HG02840 (cell line): Measurements from ENCODE around the gene KCNV2.

Experiments used
- ATAC-seq: cut with Tn5 transposase; IDR thresholded peaks from one replicate; pipeline ENCODE4 v1.9.1; 2021; ENCODE audit warnings: mild to moderate bottlenecking, moderate library complexity, moderate number of reproducible peaks; ENCODE audit not compliant: unreplicated experiment, low FRiP score

Gene KCNV2

GRCh38 chr9:2718698-2719033, 1.4 kb downstream of the KCNV2 start:
- ATAC-seq, result no peak

GRCh38 chr9:2720179-2720654, 2.9 kb downstream of the KCNV2 start:
- ATAC-seq, result no peak

GRCh38 chr9:2722715-2723114, 5.4 kb downstream of the KCNV2 start:
- no peak for ATAC-seq

DNA sequence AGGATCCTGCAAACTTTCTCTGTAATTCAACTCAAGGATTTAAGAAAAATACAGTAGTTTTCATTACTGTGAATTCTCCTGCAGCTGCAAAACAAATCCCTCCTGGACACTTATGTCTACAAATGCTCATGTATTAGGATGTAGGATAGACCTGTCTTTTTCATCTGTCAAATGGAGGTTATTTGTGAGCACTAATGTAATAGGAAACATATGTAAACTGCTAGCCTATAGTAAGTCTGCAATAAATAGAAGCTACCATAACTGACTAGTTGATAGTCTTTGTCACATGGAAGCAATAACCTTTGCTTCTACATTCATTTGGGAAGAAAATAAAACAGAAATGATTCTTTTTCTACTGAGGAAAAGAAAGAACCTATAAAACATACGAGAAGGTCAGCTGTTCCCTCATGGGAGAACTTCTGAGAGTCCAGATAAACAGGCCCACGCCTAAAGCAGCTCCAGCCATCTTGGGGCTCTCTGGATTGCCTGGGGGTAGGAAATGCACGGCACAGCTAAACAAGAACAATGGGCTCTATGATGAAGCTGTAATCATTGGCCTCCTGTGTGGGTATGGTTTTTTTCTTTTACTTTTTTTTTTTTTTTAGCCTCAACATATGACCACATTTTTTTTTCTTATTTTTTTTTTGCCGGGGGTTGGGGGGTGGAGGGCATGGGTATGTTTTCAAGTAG, 6.2 kb downstream of the KCNV2 start:
- no peak for ATAC-seq

DNA sequence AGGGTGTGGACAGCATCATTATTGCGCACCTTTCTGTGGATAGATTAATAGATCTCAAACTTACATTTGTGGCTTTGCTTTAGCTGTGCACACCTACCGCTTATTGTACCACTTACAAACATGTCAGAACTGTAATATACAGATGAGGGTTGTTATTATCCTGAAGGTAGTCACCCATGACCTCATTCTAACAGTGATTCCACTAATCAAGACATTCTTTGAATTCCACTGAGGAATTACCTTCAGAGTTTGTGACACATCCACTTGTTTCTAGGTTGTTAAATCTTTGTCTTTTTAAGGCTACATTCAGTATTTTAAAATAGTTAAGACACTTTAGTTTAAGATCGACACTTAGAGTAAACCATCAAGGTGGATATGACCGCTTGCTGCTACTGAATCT, 7.8 kb downstream of the KCNV2 start:
- no peak for ATAC-seq

DNA sequence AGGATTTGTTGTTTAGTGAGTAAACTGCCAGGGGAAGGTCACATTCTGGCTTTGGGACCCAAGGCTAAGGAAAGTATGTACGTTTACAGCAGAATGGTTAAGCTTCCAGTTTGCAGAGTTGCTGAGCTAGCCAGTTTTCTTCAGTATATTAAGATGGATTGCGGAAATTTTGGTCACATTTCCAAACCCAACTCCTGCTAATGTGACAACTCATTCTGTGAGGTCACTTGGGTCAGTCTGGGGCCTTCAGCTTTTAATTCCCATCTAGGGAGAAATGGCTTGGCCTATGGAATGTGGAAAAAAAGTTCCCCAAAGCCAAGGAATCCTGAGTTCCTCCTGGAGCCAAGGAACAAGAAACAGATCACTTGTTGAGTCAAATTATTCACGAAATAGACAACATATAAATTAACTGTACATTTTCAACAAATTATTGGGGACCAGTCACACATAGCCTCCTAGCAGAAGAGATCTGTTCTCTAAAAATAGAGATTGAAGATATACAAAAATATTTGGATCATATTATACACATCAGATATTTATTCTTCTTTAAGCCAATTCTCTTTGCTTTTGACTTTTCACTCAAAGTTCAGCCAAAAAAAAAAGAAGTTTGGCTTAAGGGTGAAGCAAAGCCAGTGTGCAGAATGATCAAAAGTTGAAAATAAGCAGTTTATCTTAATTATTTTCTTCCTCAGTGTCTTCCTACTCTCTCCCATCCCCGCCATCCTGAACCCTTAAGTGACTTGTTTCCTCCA, 8.8 kb downstream of the KCNV2 start:
- ATAC-seq, result no peak

GRCh38 chr9:2726650-2727340, 9.5 kb downstream of the KCNV2 start:
- ATAC-seq, result no peak

- no peak for ATAC-seq
These were observed 10.1 kb downstream of the KCNV2 start for GRCh38 chr9:2727374-2727773.

DNA sequence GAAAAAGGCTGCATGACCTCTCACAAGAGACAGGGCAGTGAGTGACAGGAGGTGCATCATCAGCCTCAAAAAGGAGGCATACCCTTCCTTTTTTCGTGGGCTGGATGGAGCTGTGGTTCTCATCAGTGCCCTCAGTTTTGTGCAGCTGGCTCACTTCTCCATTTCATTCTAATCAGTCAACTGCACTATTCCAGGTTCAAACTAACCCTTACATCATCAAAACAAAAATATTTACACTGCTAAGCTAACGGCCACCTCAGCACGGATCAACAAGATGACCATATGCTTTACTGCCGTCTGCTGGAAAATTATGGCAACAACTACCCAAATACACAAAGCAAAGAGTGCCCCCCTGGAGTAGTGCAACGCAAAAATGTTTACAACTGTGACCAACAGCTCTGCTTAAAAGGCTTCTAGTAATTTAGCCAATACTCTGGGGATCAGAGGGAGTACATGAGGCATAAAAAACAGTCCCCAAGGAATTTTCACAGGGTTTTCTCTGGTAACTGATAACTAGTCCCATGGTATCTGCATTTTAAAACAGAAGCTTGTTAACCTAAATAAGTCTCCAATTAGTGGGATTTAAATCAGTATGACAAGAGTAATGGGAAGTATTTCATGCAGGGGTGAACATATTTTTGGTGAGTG, 10.8 kb downstream of the KCNV2 start:
- ATAC-seq, result no peak

- no peak for ATAC-seq
These were observed 11.7 kb downstream of the KCNV2 start for GRCh38 chr9:2729003-2729402.

GRCh38 chr9:2729721-2730120, 12.4 kb downstream of the KCNV2 start:
- no peak for ATAC-seq

DNA sequence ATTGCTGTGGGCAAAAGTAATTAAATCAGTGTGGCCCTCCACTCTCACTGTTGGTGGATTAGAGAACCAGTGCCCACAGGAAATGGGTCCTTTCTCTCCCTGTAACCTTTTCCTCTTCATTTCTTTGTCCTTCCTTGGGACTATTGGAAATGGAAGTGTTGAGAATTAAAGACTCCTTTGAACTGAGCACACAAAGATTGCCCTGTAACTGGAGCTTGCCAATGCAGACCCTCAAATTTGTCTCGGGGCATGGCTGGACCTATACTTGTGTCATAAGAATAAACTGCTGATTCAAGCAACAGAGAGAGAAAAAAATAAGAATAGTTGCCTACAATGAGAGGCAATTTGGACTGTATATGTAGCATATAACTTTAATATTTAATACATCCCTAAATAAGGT, 13.7 kb downstream of the KCNV2 start:
- ATAC-seq, result no peak

DNA sequence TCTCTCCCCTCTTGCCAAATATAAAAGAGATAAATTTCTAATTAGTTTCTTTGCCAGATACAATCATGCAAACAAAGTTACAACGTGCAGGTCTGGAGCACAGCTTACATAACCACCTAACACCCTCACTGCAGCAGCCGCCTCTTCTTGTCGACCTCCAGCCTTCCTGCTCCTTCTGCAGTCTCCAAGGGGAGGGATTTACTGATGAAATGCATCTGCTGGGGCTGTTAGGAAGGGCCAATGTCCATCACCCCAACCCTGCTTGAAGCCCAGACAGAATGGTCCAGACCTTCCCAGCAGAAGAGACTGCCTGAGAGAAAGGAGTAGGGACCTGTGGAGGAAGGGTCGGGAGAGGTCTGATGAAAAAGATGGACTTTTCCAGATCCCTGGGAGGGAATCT, 15.2 kb downstream of the KCNV2 start:
- ATAC-seq, result no peak

DNA sequence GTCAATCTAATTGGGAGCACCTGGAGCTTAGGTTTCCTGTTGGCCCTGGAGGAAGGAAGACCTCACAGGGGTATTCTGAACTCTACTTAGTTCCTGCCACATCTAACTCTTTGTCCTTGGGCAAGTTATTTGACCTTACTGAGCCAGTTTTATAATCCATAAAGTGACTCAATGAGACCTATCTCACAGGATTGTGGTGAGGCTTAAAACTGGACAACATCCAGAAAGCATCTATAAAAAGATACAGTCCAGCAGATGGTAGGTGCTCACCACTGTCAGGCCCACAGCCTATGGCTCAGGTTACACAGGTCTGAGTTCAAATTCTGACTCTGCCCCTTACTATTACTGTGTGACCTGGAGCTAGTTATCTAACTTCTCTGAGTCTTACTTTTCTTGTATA, 23.3 kb downstream of the KCNV2 start:
- ATAC-seq, result no peak

- no peak for ATAC-seq
These were observed 24.3 kb downstream of the KCNV2 start for GRCh38 chr9:2741441-2742158.

DNA sequence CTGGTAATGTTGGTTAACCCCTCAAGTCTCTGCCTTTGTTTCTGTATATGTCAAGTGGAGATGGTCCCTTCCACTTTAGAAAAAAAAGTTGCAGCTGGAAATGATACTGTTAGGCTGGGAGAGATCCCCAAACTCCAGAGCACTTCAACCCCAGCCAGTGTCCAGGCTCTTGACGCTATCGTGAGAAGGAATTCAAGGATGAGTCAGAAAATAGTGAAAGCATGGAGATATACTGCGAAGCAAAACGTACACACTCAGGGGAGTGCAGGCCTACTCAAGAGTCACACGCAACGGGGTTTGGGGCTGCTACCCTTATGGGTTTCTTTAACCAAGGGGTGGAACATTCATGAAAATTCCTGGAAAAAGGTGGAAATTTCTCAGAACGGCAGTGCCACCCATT, 24.9 kb downstream of the KCNV2 start:
- ATAC-seq, result no peak

DNA sequence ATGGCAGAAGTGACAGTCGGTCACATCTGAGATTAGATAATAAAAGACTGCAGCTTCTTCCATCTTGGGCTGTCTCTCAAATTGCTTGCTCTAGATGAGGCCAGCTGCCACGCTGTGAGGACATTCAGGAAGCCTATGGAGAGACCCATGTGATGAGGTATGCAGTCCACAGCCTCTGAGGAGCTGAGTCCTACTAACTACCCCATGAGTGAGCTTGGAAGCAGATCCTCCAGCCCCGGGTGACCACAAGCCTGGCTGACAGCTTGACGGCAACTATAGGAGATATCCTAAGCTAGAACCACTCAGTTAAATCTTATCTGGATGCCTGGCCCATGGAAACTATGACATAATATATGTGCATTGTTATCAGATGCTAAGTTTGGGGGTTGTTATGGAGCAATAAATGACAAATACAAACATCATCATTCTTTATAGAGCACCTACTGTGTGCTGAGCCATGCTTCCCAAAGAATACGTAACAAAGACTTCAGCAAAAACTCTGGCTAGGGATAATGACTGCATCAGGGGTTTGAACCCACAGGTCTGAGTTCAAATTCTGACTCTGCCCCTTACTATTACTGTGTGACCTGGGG, 26.7 kb downstream of the KCNV2 start:
- ATAC-seq, result no peak

GRCh38 chr9:2745560-2746380, 28.5 kb downstream of the KCNV2 start:
- no peak for ATAC-seq

DNA sequence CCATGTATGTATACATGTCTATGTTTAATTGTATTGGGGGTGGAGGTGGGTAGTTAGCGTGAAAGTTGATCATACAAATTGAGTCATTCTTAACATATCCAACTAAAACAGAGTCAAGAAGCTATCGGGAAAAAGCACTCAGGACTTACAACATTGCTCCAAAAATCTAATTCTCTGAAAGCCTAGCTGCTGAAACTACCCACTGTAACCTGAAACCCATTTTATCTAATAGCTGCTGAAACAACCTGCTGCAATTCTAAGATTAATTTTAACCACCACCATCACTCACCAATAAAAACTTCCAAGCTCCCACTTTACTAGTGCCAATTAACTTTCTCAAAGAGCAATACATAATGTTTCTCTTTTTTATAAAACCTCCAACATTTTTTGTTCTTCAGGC, 32.2 kb downstream of the KCNV2 start:
- ATAC-seq, result no peak
